Natural killer cell (primary cell): ENCODE results near the gene TRIM41. TPM values are rescaled to one million over a fixed set of nuclear protein-coding genes. Genes with fewer than 3 reads are reported as not detected.

ENCODE experiments used
- ATAC-seq, 3 donors: fragments of 150-1000 bp in 2 of 3; fragments of 200-7000 bp in 1 of 3; cut with Tn5 transposase; 1 replicate in 1 of 3; 2 replicates in 2 of 3; pipeline ENCODE4 v1.10.0; 2021; ENCODE audit warnings: mild to moderate bottlenecking in 2 of 3, moderate library complexity in 2 of 3
- DNase-seq, 2 donors: peaks; one replicate each; pipeline versions ENCODE4 v3.0.0 to v3.0.0-alpha.2; 2013 to 2021; ENCODE audit warnings: mixed read lengths in 1 of 2
- H3K27ac ChIP-seq: one replicate; pipeline ENCODE4 v1.5.1; 2013; ENCODE audit warnings: mild to moderate bottlenecking, low read length
- H3K27me3 ChIP-seq: one replicate; pipeline ENCODE4 v1.6.1; 2013; ENCODE audit warnings: low read length; ENCODE audit not compliant: control insufficient read depth, insufficient read depth
- H3K36me3 ChIP-seq: one replicate; pipeline ENCODE4 v1.6.1; 2013; ENCODE audit warnings: low read length; ENCODE audit not compliant: control insufficient read depth, insufficient read depth
- H3K4me1 ChIP-seq: one replicate; pipeline ENCODE4 v1.6.1; 2013; ENCODE audit warnings: low read length; ENCODE audit not compliant: control insufficient read depth, insufficient read depth
- H3K4me3 ChIP-seq: one replicate; pipeline ENCODE4 v1.5.1; 2013; ENCODE audit warnings: low read length
- H3K9me3 ChIP-seq: one replicate; pipeline ENCODE4 v1.6.1; 2013; ENCODE audit warnings: low read length; ENCODE audit not compliant: control insufficient read depth, insufficient read depth
- H3K27ac Mint-ChIP-seq, 2 donors: one replicate each; pipeline ENCODE4 v1.8.0; 2022; ENCODE audit warnings: mild to moderate bottlenecking in 2 of 2, mixed read lengths in 2 of 2, moderate library complexity in 1 of 2
- H3K27me3 Mint-ChIP-seq, 2 donors: one replicate each; pipeline ENCODE4 v1.8.0; 2022; ENCODE audit warnings: low read depth in 2 of 2, mixed read lengths in 2 of 2
- H3K36me3 Mint-ChIP-seq: one replicate; pipeline ENCODE4 v1.8.0; 2022; ENCODE audit warnings: mixed read lengths
- H3K4me1 Mint-ChIP-seq, 2 donors: one replicate each; pipeline ENCODE4 v1.8.0; 2022; ENCODE audit warnings: mixed read lengths in 2 of 2
- H3K4me3 Mint-ChIP-seq: one replicate; pipeline ENCODE4 v1.8.0; 2022; ENCODE audit warnings: mild to moderate bottlenecking, moderate library complexity, mixed read lengths
- H3K9me3 Mint-ChIP-seq, 2 donors: one replicate each; pipeline ENCODE4 v1.8.0; 2022; ENCODE audit warnings: mixed read lengths in 2 of 2
- CTCF ChIP-seq: fragments of 200-600 bp; IDR thresholded peaks from one replicate; pipeline ENCODE4 v1.8.0; 2022; ENCODE audit warnings: antibody characterized with exemption
- WGBS: methylation state at CpG from one replicate; pipeline ENCODE4 v1.1.7; 2013; ENCODE audit warnings: missing lambda C conversion rate; ENCODE audit not compliant: insufficient coverage; 5-methylcytosine and 5-hydroxymethylcytosine counted together
- intact Hi-C: fragments of 100-400 bp; cut with micrococcal nuclease; formaldehyde crosslinking; loops from one replicate; pipeline ENCODE4 v1.14.2; 2022
- total RNA-seq, 4 donors: library from RNA; stranded (reverse); fragments of 120-200 nt in 1 of 4; gene quantifications; one replicate each; pipeline versions ENCODE4 v1.2.3 to v1.2.4, GENCODE V29; 2013 to 2022

The TRIM41 gene
- total RNA-seq, 3 donors from 2014 or later (not counting 1 experiment from before 2014, with no cell fraction given) = 33.4 to 41.6 (median 36.0) TPM

- peak overlapping the region; percentile 98 for H3K4me3 Mint-ChIP-seq
- Histone ChIP-seq H3K4me1 (peaks cover 50% of the 10 kb centered on the region), H3K27ac (peak overlapping the region; percentile 65), H3K4me3 (no peak overlapping the region), H3K27me3 (no peaks in the 10 kb centered on the region), H3K9me3 (no peaks in the 10 kb centered on the region), H3K36me3 (peaks cover 49% of the 10 kb centered on the region)
- peak overlapping the region; percentile 98 to 99 for H3K27ac Mint-ChIP-seq
- DNase-seq = no peak
- TF ChIP-seq CTCF = no peak
- peaks cover 19% of the 10 kb centered on the region for H3K36me3 Mint-ChIP-seq
- peaks cover 55 to 72% of the 10 kb centered on the region in 2 donors for H3K4me1 Mint-ChIP-seq
- H3K9me3 Mint-ChIP-seq = no peaks in the 10 kb centered on the region
- H3K27me3 Mint-ChIP-seq = no peaks in the 10 kb centered on the region
- no peak for ATAC-seq
- WGBS = 44% methylated on average over 6 of the region's 6 CpGs
- intact Hi-C loops = no loop called here
These were observed 19.0 kb downstream of the TRIM41 start for GRCh38 chr5:181242031-181242451.

DNA sequence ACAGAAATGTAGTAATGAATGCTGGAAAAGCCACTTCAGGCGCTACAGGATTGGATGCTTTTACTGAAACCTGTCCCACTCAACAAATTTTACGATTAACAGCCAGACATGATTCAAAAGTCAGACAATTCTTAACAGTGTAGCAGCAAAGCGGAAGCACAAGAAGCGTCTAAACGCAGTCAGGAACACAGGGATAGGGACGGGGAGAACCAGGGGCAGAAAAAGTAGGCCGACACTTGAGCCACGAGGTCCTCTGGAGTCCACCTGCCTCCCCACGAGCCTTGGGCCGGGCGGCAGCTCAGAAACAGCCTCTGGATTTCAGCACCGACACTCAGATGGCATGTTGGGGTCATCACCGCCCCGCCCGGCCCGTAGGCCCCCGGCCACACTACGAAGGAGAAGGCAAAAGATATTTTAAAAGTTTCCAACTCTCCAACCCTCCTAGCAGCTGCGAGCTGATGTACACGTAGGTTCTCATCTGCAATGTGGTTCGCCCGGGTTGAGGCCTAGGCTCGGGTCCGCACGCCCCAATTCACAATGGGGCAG, 20.0 kb downstream of the TRIM41 start:
- intact Hi-C loops = loop anchor here (1.0 kb wide), 2 partner anchors 18 to 20 kb away; partner anchors contain the start of genes TRIM41 and TRIM52
- ATAC-seq (peak in 1 of 3 donors; percentile 40), DNase-seq (peak in 1 of 2 donors; percentile 50)
- no peaks in the 10 kb centered on the region for H3K27me3 ChIP-seq
- H3K9me3 ChIP-seq = no peaks in the 10 kb centered on the region
- peak overlapping the region; percentile 65 for H3K27ac ChIP-seq
- Mint-ChIP-seq H3K36me3 (peaks cover 15% of the 10 kb centered on the region), H3K4me3 (peak overlapping the region; percentile 98), H3K27ac (peak overlapping the region; percentile 98 to 99), H3K4me1 (peaks cover 61 to 78% of the 10 kb centered on the region in 2 donors), H3K27me3 (no peaks in the 10 kb centered on the region), H3K9me3 (no peaks in the 10 kb centered on the region)
- WGBS = under 1% methylated on average over 25 of the region's 25 CpGs
- peak overlapping the region; percentile 66 for H3K4me3 ChIP-seq
- peaks cover 60% of the 10 kb centered on the region for H3K4me1 ChIP-seq
- TF ChIP-seq CTCF = no peak
- peaks cover 38% of the 10 kb centered on the region for H3K36me3 ChIP-seq

DNA sequence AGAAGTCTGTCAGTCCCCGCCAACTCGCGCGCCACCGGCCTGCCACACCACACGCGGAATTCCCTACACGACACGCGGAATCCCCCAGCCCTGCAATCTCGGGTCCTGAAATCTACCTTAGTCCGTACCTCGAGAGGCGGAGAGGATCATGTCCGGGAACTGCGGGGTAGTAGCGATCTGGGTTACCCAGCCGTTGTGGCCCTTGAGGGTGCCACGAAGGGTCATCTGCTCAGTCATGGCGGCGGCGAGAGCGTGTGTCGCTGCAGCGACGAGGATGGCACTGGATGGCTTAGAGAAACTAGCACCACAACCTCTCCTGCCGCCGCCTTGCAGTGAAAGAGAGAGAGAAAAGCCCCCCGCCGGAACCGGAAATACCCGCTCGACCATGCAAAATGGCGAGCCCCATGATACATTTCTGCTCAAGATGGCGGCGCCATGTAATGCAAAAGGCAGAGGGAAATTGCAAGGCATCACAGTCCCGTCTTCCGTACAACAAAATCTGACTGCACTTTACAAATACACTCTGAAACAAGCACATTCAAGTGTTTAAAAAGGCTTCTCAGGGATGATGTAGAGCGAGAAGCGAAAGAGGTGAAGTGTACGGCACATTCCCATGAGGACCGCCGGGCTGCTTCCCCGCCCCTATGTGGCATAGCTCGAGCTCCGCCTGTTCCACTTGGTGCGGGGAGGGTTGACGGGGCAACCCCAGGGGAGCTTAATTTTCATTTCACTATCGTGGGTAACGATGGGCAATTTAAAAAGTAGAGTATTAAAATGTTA, 20.7 kb downstream of the TRIM41 start, which contains the start of gene RACK1:
RACK1 (minus strand) TSS at position 343 of the 780 bp plus-strand sequence; CDS start at position 237, 106 bp downstream.
- Histone ChIP-seq H3K4me1 (peaks cover 61% of the 10 kb centered on the region), H3K36me3 (peaks cover 32% of the 10 kb centered on the region), H3K4me3 (peak within 1 kb of the TSS; percentile 66), H3K9me3 (no peaks in the 10 kb centered on the region), H3K27ac (peak within 1 kb of the TSS; percentile 65), H3K27me3 (no peaks in the 10 kb centered on the region)
- H3K4me3 Mint-ChIP-seq = peak within 1 kb of the TSS; percentile 98
- ATAC-seq (peak; percentile 74 to 83 (median 76)), DNase-seq (peak; percentile 83 to 94)
- peaks cover 8% of the 10 kb centered on the region for H3K36me3 Mint-ChIP-seq
- H3K27ac Mint-ChIP-seq = peak within 1 kb of the TSS; percentile 98 to 99
- TF ChIP-seq CTCF = no peak
- intact Hi-C loops = loop anchor here (1.0 kb wide), 2 partner anchors 18 to 20 kb away; partner anchors contain the start of genes TRIM41 and TRIM52
- WGBS = under 1% methylated on average over 50 of the region's 50 CpGs
- H3K9me3 Mint-ChIP-seq = no peaks in the 10 kb centered on the region
- H3K27me3 Mint-ChIP-seq = no peaks in the 10 kb centered on the region
- peaks cover 62 to 81% of the 10 kb centered on the region in 2 donors for H3K4me1 Mint-ChIP-seq
